Fibroblast of lung (primary cell): Measurements from ENCODE around the gene LTC4S. TPM values are rescaled to one million over a fixed set of nuclear protein-coding genes. Genes with fewer than 3 reads are reported as not detected.

Experiments used
- DNase-seq, 2 donors: peaks; one replicate each; pipeline versions ENCODE4 v3.0.0 to v3.0.0-alpha.2; 2010; ENCODE audit warnings: low read depth in 2 of 2
- H2AFZ ChIP-seq: 2 replicates; pipeline ENCODE4 v1.5.1; 2012; ENCODE audit warnings: low read length, control low read depth, inconsistent platforms
- H3K27ac ChIP-seq: 2 replicates; pipeline ENCODE4 v1.5.1; 2011; ENCODE audit warnings: low read length, control low read depth; ENCODE audit not compliant: insufficient read depth
- H3K27me3 ChIP-seq: 2 replicates; pipeline ENCODE4 v1.5.1; 2011; ENCODE audit warnings: mild to moderate bottlenecking, low read length; ENCODE audit not compliant: control insufficient read depth, insufficient read depth
- H3K36me3 ChIP-seq: 2 replicates; pipeline ENCODE4 v1.5.1; 2011; ENCODE audit warnings: low read length; ENCODE audit not compliant: control insufficient read depth, insufficient read depth
- H3K4me1 ChIP-seq: 2 replicates; pipeline ENCODE4 v1.5.1; 2011; ENCODE audit warnings: low read length; ENCODE audit not compliant: control insufficient read depth, insufficient read depth; ENCODE audit errors: extremely low read depth
- H3K4me2 ChIP-seq: 2 replicates; pipeline ENCODE4 v1.5.1; 2011; ENCODE audit warnings: low read length, control low read depth; ENCODE audit not compliant: insufficient read depth; ENCODE audit errors: extremely low read depth
- H3K4me3 ChIP-seq, 4 experiments: fragments of 200-600 bp in 1 of 4; sonication (generic) in 1 of 4; replicated peaks in 1 of 4; 2 replicates each; pipeline ENCODE4 v1.5.1; 2011 to 2016; ENCODE audit warnings: low read length in 4 of 4, low read depth in 3 of 4, mild to moderate bottlenecking in 3 of 4, control low read depth in 2 of 4, inconsistent platforms in 1 of 4, mixed read lengths in 1 of 4; ENCODE audit not compliant: insufficient read depth in 1 of 4; ENCODE audit errors: control extremely low read depth in 1 of 4
- H3K79me2 ChIP-seq: 2 replicates; pipeline ENCODE4 v1.5.1; 2012; ENCODE audit warnings: mild to moderate bottlenecking, low read length, inconsistent platforms; ENCODE audit not compliant: control insufficient read depth, insufficient read depth
- H3K9ac ChIP-seq: 2 replicates; pipeline ENCODE4 v1.5.1; 2011; ENCODE audit warnings: mild to moderate bottlenecking, low read length, control low read depth; ENCODE audit not compliant: insufficient read depth
- H3K9me3 ChIP-seq: 2 replicates; pipeline ENCODE4 v1.5.1; 2012; ENCODE audit warnings: low read depth, low read length; ENCODE audit not compliant: control insufficient read depth, insufficient read depth
- H4K20me1 ChIP-seq: 2 replicates; pipeline ENCODE4 v1.5.1; 2011; ENCODE audit warnings: low read length; ENCODE audit not compliant: control insufficient read depth, insufficient read depth; ENCODE audit errors: extremely low read depth
- EZH2 ChIP-seq: IDR thresholded peaks from 2 replicates; pipeline ENCODE4 v1.5.1; 2012; ENCODE audit warnings: low read length, control low read depth, mild to moderate bottlenecking; ENCODE audit errors: missing control alignments
- polyA plus RNA-seq, 2 donors: library from polyadenylated mRNA; depleted of rRNA in 1 of 2; stranded (reverse) in 1 of 2; unstranded in 1 of 2; fragments of >200 nt; gene quantifications; 2 replicates each; pipeline ENCODE4 v1.2.1, GENCODE V29; 2011 to 2012; ENCODE audit warnings: missing spikeins in 1 of 2
- total RNA-seq: library from RNA; depleted of rRNA; stranded (reverse); fragments of >200 nt; gene quantifications from 2 replicates; pipeline ENCODE4 v1.2.1, GENCODE V29; 2014
- TF ChIP-seq, protein P1 (sequence below), 2 donors: IDR thresholded peaks in 1 of 2; conservative IDR thresholded peaks in 1 of 2; 1 replicate in 1 of 2; 2 replicates in 1 of 2; pipeline ENCODE4 v1.5.1; 2011 to 2012; ENCODE audit warnings: low read length in 2 of 2, control low read depth in 1 of 2, inconsistent platforms in 1 of 2, low read depth in 1 of 2, mild to moderate bottlenecking in 1 of 2

Gene LTC4S
- total and polyA plus RNA-seq, 2 donors (not counting 1 experiment from before 2014, with no cell fraction given) = 0.32 to 0.83 TPM

- H3K4me2 ChIP-seq = no peak overlapping the region
- H3K36me3 ChIP-seq = peaks cover 13% of the 10 kb centered on the region
Observed at GRCh38 chr5:179776411-179776938, 17.3 kb upstream of the LTC4S start.

GRCh38 chr5:179777456-179777855 lies 16.3 kb upstream of the LTC4S start:
- peaks cover 10% of the 10 kb centered on the region for H3K36me3 ChIP-seq

More at GRCh38 chr5:179776411-179776938, 17.3 kb upstream of the LTC4S start:
- no peak for DNase-seq
- Histone ChIP-seq H3K9ac (no peak overlapping the region), H3K4me1 (no peaks in the 10 kb centered on the region), H3K9me3 (no peaks in the 10 kb centered on the region), H3K27ac (no peak overlapping the region), H3K27me3 (no peaks in the 10 kb centered on the region), H3K4me3 (no peak overlapping the region), H3K79me2 (no peaks in the 10 kb centered on the region), H2AFZ (no peak overlapping the region), H4K20me1 (no peaks in the 10 kb centered on the region)
- TF ChIP-seq, protein P1, sequence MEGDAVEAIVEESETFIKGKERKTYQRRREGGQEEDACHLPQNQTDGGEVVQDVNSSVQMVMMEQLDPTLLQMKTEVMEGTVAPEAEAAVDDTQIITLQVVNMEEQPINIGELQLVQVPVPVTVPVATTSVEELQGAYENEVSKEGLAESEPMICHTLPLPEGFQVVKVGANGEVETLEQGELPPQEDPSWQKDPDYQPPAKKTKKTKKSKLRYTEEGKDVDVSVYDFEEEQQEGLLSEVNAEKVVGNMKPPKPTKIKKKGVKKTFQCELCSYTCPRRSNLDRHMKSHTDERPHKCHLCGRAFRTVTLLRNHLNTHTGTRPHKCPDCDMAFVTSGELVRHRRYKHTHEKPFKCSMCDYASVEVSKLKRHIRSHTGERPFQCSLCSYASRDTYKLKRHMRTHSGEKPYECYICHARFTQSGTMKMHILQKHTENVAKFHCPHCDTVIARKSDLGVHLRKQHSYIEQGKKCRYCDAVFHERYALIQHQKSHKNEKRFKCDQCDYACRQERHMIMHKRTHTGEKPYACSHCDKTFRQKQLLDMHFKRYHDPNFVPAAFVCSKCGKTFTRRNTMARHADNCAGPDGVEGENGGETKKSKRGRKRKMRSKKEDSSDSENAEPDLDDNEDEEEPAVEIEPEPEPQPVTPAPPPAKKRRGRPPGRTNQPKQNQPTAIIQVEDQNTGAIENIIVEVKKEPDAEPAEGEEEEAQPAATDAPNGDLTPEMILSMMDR (conservative IDR thresholded peaks at IDR 0.05 in 1 of 2, IDR thresholded peaks at IDR 0.05 in 1 of 2; ENCODE audit: low read depth in 1 of 2, low read length in 2 of 2) = no peak
- no peak for TF ChIP-seq EZH2

DNA sequence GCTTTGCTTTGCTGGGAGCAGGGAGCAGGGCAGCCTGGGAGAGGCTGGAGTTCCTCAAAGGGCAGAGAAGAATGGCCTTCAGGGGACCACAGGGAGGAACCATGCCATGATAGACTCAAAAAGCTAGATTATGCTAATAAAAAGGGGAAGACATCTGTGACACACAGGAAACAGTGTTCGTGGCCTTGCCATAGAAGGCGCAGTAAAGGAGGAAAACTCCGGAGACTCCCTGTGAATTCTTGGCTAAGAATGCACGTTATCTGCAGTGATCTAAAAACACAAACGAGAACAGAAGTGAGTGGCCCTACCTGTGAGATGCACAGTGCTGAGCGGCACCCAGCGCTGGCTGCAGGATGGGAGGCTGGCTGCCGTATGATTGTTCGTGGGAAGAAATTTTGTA lies 15.9 kb upstream of the LTC4S start:
- no peaks in the 10 kb centered on the region for H3K4me1 ChIP-seq
- H3K36me3 ChIP-seq = peaks cover 10% of the 10 kb centered on the region
- no peak overlapping the region for H2AFZ ChIP-seq
- H3K79me2 ChIP-seq = no peaks in the 10 kb centered on the region
- no peaks in the 10 kb centered on the region for H3K27me3 ChIP-seq
- H3K9ac ChIP-seq = no peak overlapping the region
- no peak overlapping the region for H3K4me3 ChIP-seq
- H3K4me2 ChIP-seq = no peak overlapping the region
- H3K27ac ChIP-seq = no peak overlapping the region
- no peak for DNase-seq
- H4K20me1 ChIP-seq = no peaks in the 10 kb centered on the region
- no peaks in the 10 kb centered on the region for H3K9me3 ChIP-seq
- no peak for TF ChIP-seq EZH2
- TF ChIP-seq, protein P1 (conservative IDR thresholded peaks at IDR 0.05 in 1 of 2, IDR thresholded peaks at IDR 0.05 in 1 of 2; ENCODE audit: low read depth in 1 of 2, low read length in 2 of 2) = no peak

More at GRCh38 chr5:179777456-179777855, 16.3 kb upstream of the LTC4S start:
- no peaks in the 10 kb centered on the region for H3K4me1 ChIP-seq
- H3K4me3 ChIP-seq = no peak overlapping the region
- no peaks in the 10 kb centered on the region for H3K9me3 ChIP-seq
- H3K27ac ChIP-seq = no peak overlapping the region
- no peaks in the 10 kb centered on the region for H4K20me1 ChIP-seq
- no peaks in the 10 kb centered on the region for H3K79me2 ChIP-seq
- no peak overlapping the region for H3K4me2 ChIP-seq
- no peak for DNase-seq
- no peak for TF ChIP-seq EZH2
- TF ChIP-seq, protein P1 (conservative IDR thresholded peaks at IDR 0.05 in 1 of 2, IDR thresholded peaks at IDR 0.05 in 1 of 2; ENCODE audit: low read depth in 1 of 2, low read length in 2 of 2) = no peak
- no peak overlapping the region for H2AFZ ChIP-seq
- no peaks in the 10 kb centered on the region for H3K27me3 ChIP-seq
- H3K9ac ChIP-seq = no peak overlapping the region
